GM18505 (cell line): ENCODE measurements around the gene SREK1IP1.

Source experiments
- ATAC-seq: cut with Tn5 transposase; IDR thresholded peaks from one replicate; pipeline ENCODE4 v1.9.1; 2021; ENCODE audit not compliant: unreplicated experiment
- POLR2A ChIP-seq: IDR thresholded peaks from 4 replicates; pipeline ENCODE4 v1.6.1; 2011; ENCODE audit warnings: borderline replicate concordance; ENCODE audit not compliant: insufficient read depth, insufficient read length; ENCODE audit errors: extremely low read depth

The SREK1IP1 gene

DNA sequence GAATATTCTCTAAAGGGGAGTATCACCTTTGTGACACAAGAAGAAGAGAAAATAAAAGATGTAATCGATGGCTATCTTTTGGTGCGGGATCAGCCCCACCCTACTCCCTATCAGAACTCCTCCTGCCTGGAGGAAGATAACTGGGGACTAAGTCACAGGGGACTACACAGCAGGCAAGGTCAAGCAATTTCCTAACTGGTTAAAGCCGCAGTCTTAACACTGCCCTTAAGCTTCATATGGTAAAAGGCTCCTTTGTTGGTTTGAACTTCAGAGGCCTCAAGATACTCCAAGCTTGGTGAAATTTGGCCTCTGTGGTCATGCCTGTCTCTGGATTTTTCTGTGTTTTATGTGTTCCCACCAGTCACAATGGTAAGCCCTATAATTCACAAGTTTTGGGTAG lies 79.5 kb downstream of the SREK1IP1 start:
- no peak for ATAC-seq
- TF ChIP-seq POLR2A = no peak

DNA sequence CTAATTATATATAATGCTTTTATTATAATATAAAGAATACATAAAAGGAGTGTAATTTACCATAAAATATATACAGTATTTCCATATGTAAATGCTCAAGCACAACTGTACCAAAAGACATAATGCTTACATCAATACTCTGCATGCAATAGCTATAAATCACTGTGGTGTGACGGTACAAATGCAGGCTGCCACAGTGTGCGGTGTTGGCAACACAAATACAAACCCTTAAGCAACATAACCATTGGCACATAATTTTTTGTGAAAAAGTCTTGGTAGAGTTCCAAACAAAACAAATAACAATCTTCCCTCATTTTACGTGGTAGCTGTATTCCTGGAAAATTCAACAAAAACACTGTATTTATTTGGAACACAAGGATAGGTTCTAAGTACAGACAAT lies 80.1 kb downstream of the SREK1IP1 start:
- no peak for TF ChIP-seq POLR2A

DNA sequence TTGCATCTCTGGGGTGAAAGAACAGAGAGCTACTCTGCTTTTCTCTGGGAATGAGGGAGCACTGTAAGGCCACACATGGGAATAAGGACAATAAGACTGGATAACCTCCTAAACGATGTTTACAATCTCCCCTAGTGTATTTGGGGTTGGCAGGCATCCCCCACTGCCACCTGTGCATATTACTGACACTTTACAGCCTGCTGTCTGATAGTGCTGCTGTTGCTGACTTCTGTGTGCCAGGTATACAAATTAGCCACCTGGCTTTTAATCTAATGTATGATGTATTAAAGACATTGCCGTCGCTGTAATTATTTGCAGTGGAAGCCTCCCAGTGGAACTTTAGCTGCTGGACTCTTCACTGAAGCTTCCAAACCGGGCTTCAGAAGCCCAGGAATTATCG lies 82.6 kb downstream of the SREK1IP1 start:
- no peak for TF ChIP-seq POLR2A
- no peak for ATAC-seq

More for the DNA sequence above, 80.1 kb downstream of the SREK1IP1 start:
- no peak for ATAC-seq

DNA sequence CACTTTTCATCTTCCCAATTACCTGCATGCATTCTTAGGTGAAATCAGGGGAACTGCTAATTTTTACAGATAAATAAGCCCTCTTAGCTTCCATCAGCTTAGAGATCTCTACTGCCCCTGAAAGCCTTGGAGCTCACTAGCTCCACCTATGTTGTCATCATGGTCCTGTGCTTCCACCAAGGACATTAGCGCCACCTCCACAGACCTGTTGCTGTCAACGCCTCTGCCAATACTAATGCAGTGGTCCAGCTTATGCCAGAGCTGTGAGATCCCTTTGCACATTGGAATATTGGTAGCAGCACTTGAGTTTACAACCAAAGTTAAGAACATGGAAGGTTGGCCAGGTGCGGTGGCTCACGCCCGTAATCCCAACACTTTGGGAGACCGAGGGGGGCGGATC lies 85.9 kb downstream of the SREK1IP1 start:
- no peak for TF ChIP-seq POLR2A
- no peak for ATAC-seq

DNA sequence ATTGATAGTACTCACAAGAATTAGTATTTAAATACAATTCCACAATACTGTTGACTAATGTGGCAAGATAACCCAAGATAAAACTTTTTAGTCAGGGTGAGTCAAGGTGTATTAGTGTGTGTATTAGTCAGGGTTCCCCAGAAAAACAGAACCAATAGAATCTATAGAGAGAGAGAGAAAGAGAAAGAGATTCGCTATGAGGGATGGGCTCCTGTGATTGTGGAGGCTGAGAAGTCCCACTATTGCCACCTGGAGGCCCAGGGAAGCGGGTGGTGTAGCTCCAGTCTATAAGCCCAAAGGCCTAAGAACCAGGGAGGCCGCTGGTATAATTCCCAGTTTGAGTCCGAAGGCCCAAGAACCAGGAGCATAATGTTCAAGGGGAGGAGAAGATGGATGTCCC lies 88.2 kb downstream of the SREK1IP1 start:
- ATAC-seq = no peak
- TF ChIP-seq POLR2A = no peak

DNA sequence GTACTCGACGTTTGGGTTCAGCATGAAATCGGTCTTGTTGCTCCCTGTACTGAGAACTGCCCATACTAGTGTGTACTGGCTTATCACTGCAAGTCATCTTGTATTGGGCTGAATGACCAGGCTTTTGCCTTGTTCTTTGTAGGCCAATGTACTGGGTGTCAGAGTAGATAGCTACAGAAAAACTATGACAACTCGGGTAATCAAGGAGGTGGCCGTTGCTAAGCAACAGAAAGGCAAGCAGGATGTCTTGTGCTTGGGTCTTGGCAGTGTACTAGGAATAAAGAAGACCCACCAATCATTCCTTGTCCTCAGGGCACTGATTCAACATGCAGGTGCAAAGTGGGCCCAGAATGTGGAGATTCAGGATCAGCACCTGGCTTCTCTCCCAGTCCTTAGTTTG lies 90.1 kb downstream of the SREK1IP1 start:
- no peak for ATAC-seq
- TF ChIP-seq POLR2A = no peak

DNA sequence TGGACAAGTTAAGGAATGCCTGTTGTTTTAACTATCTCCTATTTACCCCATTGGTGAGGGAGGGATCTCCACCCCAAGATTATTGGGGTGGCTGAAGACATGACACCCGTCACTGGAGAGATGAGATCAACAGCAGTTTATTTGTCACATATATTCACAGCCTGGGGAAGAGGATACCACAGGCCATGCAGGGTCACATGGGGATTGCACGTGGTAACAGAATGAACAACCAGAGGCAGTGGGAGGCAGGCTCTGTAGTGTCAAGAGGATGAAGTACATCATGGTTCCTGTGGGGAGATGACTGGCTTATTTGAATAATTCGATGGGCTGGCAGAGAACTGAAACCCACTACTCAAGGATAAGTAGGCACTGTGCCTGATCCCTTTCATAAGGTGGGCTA lies 96.8 kb downstream of the SREK1IP1 start:
- no peak for TF ChIP-seq POLR2A

DNA sequence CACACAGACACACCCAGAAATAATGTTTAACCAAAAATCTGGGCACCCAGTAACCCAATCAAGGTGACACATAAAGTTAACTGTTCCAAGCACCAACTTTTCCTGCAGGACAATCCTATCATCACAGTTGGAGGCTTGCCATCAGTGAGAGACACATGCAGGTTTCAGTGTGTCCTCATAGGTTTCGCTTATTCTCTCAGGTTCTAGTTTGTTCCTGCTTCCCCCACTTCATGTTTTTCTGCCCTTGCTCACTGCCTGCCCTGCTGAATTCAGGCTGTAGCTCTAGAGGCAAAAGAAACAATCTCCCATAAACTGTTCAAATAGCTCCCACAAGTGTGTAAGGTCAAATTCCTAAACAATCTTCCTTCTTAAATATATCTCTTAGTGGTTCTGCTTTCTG lies 98.2 kb downstream of the SREK1IP1 start:
- no peak for ATAC-seq
- no peak for TF ChIP-seq POLR2A

More for the DNA sequence above, 96.8 kb downstream of the SREK1IP1 start:
- no peak for ATAC-seq
